Activated T-helper 1 cell treated with anti-CD3 and anti-CD28 coated beads, Interleukin-2, amount 50 U/mL, for 16 hours (primary cell): ENCODE data around the gene PADI4.

ENCODE experiments used
- DNase-seq, 2 donors: peaks; one replicate each; pipeline ENCODE4 v3.0.0-alpha.2; 2020; ENCODE audit warnings: low read depth in 1 of 2, low spot score in 1 of 2

Gene PADI4

GRCh38 chr1:17282836-17283235 lies 25.2 kb upstream of the PADI4 start:
- DNase-seq = no peak

- DNase-seq = no peak
Measured at GRCh38 chr1:17286646-17287045, 21.4 kb upstream of the PADI4 start.

GRCh38 chr1:17287130-17287776 lies 20.7 kb upstream of the PADI4 start:
- DNase-seq = no peak

- DNase-seq = no peak
Measured at GRCh38 chr1:17289721-17290120, 18.3 kb upstream of the PADI4 start.

- no peak for DNase-seq
Measured at GRCh38 chr1:17290553-17290952, 17.4 kb upstream of the PADI4 start.

GRCh38 chr1:17292299-17293160 lies 15.5 kb upstream of the PADI4 start:
- no peak for DNase-seq

- no peak for DNase-seq
Measured at GRCh38 chr1:17293681-17294425, 14.1 kb upstream of the PADI4 start.

- DNase-seq = no peak
Measured at GRCh38 chr1:17295292-17295691, 12.7 kb upstream of the PADI4 start.

GRCh38 chr1:17296086-17296485 lies 11.9 kb upstream of the PADI4 start:
- DNase-seq = no peak

GRCh38 chr1:17297991-17298390 lies 10.0 kb upstream of the PADI4 start:
- no peak for DNase-seq

- DNase-seq = no peak
Measured at GRCh38 chr1:17301767-17302166, 6.2 kb upstream of the PADI4 start.

- no peak for DNase-seq
Measured at GRCh38 chr1:17304151-17304825, 3.7 kb upstream of the PADI4 start.

GRCh38 chr1:17304826-17305175 lies 3.2 kb upstream of the PADI4 start:
- no peak for DNase-seq

- DNase-seq = no peak
Measured at GRCh38 chr1:17305576-17306095, 2.4 kb upstream of the PADI4 start.

GRCh38 chr1:17306407-17306806 lies 1.6 kb upstream of the PADI4 start:
- no peak for DNase-seq

GRCh38 chr1:17306921-17307320 lies 1.1 kb upstream of the PADI4 start:
- no peak for DNase-seq

GRCh38 chr1:17307329-17307728 lies 668 bp upstream of the PADI4 start:
- no peak for DNase-seq

- DNase-seq = no peak
Measured at GRCh38 chr1:17308593-17308992, 596 bp downstream of the PADI4 start.

- no peak for DNase-seq
Measured at GRCh38 chr1:17309426-17310067, 1.6 kb downstream of the PADI4 start.

- DNase-seq = no peak
Measured at GRCh38 chr1:17310068-17310640, 2.2 kb downstream of the PADI4 start.
